Activated CD8-positive, alpha-beta T cell treated with anti-CD3 and anti-CD28 coated beads for 36 hours (primary cell): ENCODE data around the gene LIN54. TPM values are rescaled to one million over a fixed set of nuclear protein-coding genes. Genes with fewer than 3 reads are reported as not detected.
"Not testable (repeated sequence)": the region's sequence is repeated elsewhere in the genome, so short reads cannot be mapped to it uniquely, and the experiment has no call there.

Source experiments
- ATAC-seq: fragments of 200-7000 bp; cut with Tn5 transposase; one replicate; pipeline ENCODE4 v1.10.0; 2021; ENCODE audit warnings: mild to moderate bottlenecking, moderate library complexity
- CTCF ChIA-PET: fragments of 350-600 bp; sonication (Branson Sonifier 250); formaldehyde crosslinking; loops from one replicate; lab custom pipeline; 2021; ENCODE audit warnings: antibody characterized with exemption; lab: Charles Lee
- POLR2A ChIA-PET: fragments of 350-600 bp; sonication (Branson Sonifier 250); formaldehyde crosslinking; loops from one replicate; lab custom pipeline; 2021; ENCODE audit warnings: antibody characterized with exemption; lab: Charles Lee
- DNase-seq: peaks from one replicate; pipeline ENCODE4 v3.0.0-alpha.2; 2020
- H3K27ac Mint-ChIP-seq: one replicate; pipeline ENCODE4 v1.8.0; 2021; ENCODE audit warnings: mild to moderate bottlenecking, mixed read lengths
- H3K27me3 Mint-ChIP-seq: one replicate; pipeline ENCODE4 v1.8.0; 2021; ENCODE audit warnings: mixed read lengths
- H3K36me3 Mint-ChIP-seq: one replicate; pipeline ENCODE4 v1.8.0; 2021; ENCODE audit warnings: low read depth, mixed read lengths
- H3K4me1 Mint-ChIP-seq: one replicate; pipeline ENCODE4 v1.8.0; 2021; ENCODE audit warnings: low read depth, mixed read lengths
- H3K4me3 Mint-ChIP-seq: one replicate; pipeline ENCODE4 v1.8.0; 2021; ENCODE audit warnings: mild to moderate bottlenecking, moderate library complexity, mixed read lengths
- H3K9me3 Mint-ChIP-seq: one replicate; pipeline ENCODE4 v1.8.0; 2021; ENCODE audit warnings: mixed read lengths
- CTCF ChIP-seq: fragments of 200-600 bp; IDR thresholded peaks from one replicate; pipeline ENCODE4 v1.8.0; 2022; ENCODE audit warnings: antibody characterized with exemption, mild to moderate bottlenecking
- intact Hi-C: fragments of 100-400 bp; cut with micrococcal nuclease; formaldehyde crosslinking; loops from one replicate; pipeline ENCODE4 v1.10.0; 2022
- total RNA-seq, 2 experiments: library from RNA; stranded (reverse); gene quantifications; one replicate each; pipeline ENCODE4 v1.2.3, GENCODE V29; 2021

The LIN54 gene
- total RNA-seq = 10 to 100 TPM; 28.0 to 29.1 TPM

GRCh38 chr4:83010522-83011318 lies at the start of gene LIN54:
LIN54 (minus strand) TSS chr4:83010823; CDS start chr4:82984844, 25,979 bp downstream.
- POLR2A ChIA-PET = interaction anchor here (0.6 to 4.7 kb wide), 6 partner anchors 22 to 111 kb away, joined by 3 to 30 read pairs (median 10); partner anchors contain the start of genes COPS4 and THAP9
- intact Hi-C loops = loop anchor here (5.0 kb wide), 1 partner anchor 108 kb away; the partner anchor contains the start of gene THAP9
- peak within 1 kb of the TSS; percentile 97 for H3K4me3 Mint-ChIP-seq

GRCh38 chr4:83054928-83055327 lies 44.3 kb upstream of the LIN54 start:
- TF ChIP-seq CTCF = peak; percentile 43
- Mint-ChIP-seq H3K27ac (no peak overlapping the region), H3K36me3 (peaks cover 6% of the 10 kb centered on the region), H3K4me1 (no peaks in the 10 kb centered on the region), H3K9me3 (no peaks in the 10 kb centered on the region), H3K27me3 (no peaks in the 10 kb centered on the region), H3K4me3 (no peak overlapping the region)
- ATAC-seq (no peak), DNase-seq (peak; percentile 26)
- intact Hi-C loops = no loop called here
- POLR2A ChIA-PET = no interaction called here
- CTCF ChIA-PET = interaction anchor here (0.6 to 2.8 kb wide), 11 partner anchors 9 to 229 kb away, joined by 3 to 11 read pairs (median 4); partner anchors contain the start of genes COPS4 and COQ2

More at GRCh38 chr4:83010522-83011318, at the start of gene LIN54:
- peak; percentile 91 for DNase-seq
- CTCF ChIA-PET = interaction anchor here (0.9 to 1.9 kb wide), 10 partner anchors 21 to 274 kb away, joined by 3 to 11 read pairs (median 4); partner anchors contain the start of genes COPS4, COQ2, PLAC8 and THAP9
- Mint-ChIP-seq H3K27ac (peak within 1 kb of the TSS; percentile 91), H3K36me3 (peaks cover 12% of the 10 kb centered on the region), H3K27me3 (no peaks in the 10 kb centered on the region), H3K4me1 (peaks cover 39% of the 10 kb centered on the region), H3K9me3 (no peaks in the 10 kb centered on the region)
- TF ChIP-seq CTCF = no peak
- ATAC-seq = peak; percentile 50

GRCh38 chr4:83048781-83049180 lies 38.2 kb upstream of the LIN54 start:
- intact Hi-C loops, H3K27ac Mint-ChIP-seq, ATAC-seq, H3K27me3 Mint-ChIP-seq, POLR2A ChIA-PET, H3K4me3 Mint-ChIP-seq, DNase-seq, H3K9me3 Mint-ChIP-seq, H3K36me3 Mint-ChIP-seq, H3K4me1 Mint-ChIP-seq: not testable (repeated sequence)
- CTCF ChIA-PET = interaction anchor here (1.2 kb wide), 1 partner anchor 211 kb away, joined by 5 read pairs; no protein-coding TSS in a partner anchor

GRCh38 chr4:83046693-83047473 lies 36.3 kb upstream of the LIN54 start:
- no peak for ATAC-seq
- POLR2A ChIA-PET = interaction anchor here (0.7 kb wide), 1 partner anchor 68 kb away, joined by 4 read pairs; the partner anchor contains the start of gene PLAC8
- TF ChIP-seq CTCF = no peak
- intact Hi-C loops = no loop called here
- Mint-ChIP-seq H3K9me3 (no peaks in the 10 kb centered on the region), H3K27me3 (no peaks in the 10 kb centered on the region), H3K4me3 (no peak overlapping the region), H3K36me3 (peaks cover 8% of the 10 kb centered on the region), H3K27ac (no peak overlapping the region), H3K4me1 (peaks cover 9% of the 10 kb centered on the region)
- no peak for DNase-seq
- CTCF ChIA-PET = interaction anchor here (1.1 kb wide), 1 partner anchor 12 kb away, joined by 3 read pairs; the partner anchor contains the start of gene COPS4

- TF ChIP-seq CTCF = no peak
- DNase-seq (no peak), ATAC-seq (no peak)
- CTCF ChIA-PET = no interaction called here
- Mint-ChIP-seq H3K36me3 (peaks cover 2% of the 10 kb centered on the region), H3K27ac (no peak overlapping the region), H3K4me1 (peaks cover 24% of the 10 kb centered on the region), H3K4me3 (no peak overlapping the region), H3K27me3 (no peaks in the 10 kb centered on the region), H3K9me3 (no peaks in the 10 kb centered on the region)
- intact Hi-C loops = no loop called here
- POLR2A ChIA-PET = no interaction called here
Measured at GRCh38 chr4:83043801-83044407, 33.3 kb upstream of the LIN54 start.

GRCh38 chr4:83043157-83043556 lies 32.5 kb upstream of the LIN54 start:
- H3K36me3 Mint-ChIP-seq, intact Hi-C loops, H3K27me3 Mint-ChIP-seq, DNase-seq, POLR2A ChIA-PET, ATAC-seq, H3K27ac Mint-ChIP-seq, H3K4me3 Mint-ChIP-seq, H3K9me3 Mint-ChIP-seq, CTCF ChIA-PET: not testable (repeated sequence)
- H3K4me1 Mint-ChIP-seq = peaks cover 26% of the 10 kb centered on the region
